SK-N-MC (cell line): ENCODE results near the gene TRAPPC2L.
"Not testable (repeated sequence)": the region's sequence is repeated elsewhere in the genome, so short reads cannot be mapped to it uniquely, and the experiment has no call there.

Experiments used
- DNase-seq: peaks from one replicate; pipeline ENCODE4 v3.0.0-alpha.2; 2011; ENCODE audit warnings: low read depth, low spot score
- H3K27ac ChIP-seq: fragments of 200-600 bp; sonication (generic); 2 replicates; pipeline ENCODE4 v1.5.1; 2016; ENCODE audit warnings: mixed run types
- H3K36me3 ChIP-seq: fragments of 200-600 bp; sonication (generic); 2 replicates; pipeline ENCODE4 v1.6.1; 2017; ENCODE audit warnings: antibody characterized with exemption, low read length, mixed read lengths; ENCODE audit not compliant: insufficient read depth
- H3K4me3 ChIP-seq: fragments of 200-600 bp; sonication (generic); 2 replicates; pipeline ENCODE4 v1.5.1; 2016
- H3K9ac ChIP-seq: fragments of 200-600 bp; sonication (generic); 2 replicates; pipeline ENCODE4 v1.8.0; 2017; ENCODE audit warnings: mixed run types, mixed read lengths; ENCODE audit not compliant: insufficient read length
- H3K9me3 ChIP-seq: fragments of 200-600 bp; sonication (generic); 2 replicates; pipeline ENCODE4 v1.6.1; 2017; ENCODE audit warnings: low read depth, mild to moderate bottlenecking, antibody characterized with exemption, low read length, moderate library complexity, mixed read lengths
- EZH2 ChIP-seq: fragments of 200-600 bp; sonication (generic); IDR thresholded peaks from one replicate; pipeline ENCODE4 v1.6.1; 2017; ENCODE audit warnings: antibody characterized with exemption
- FOXP2 ChIP-seq: optimal IDR thresholded peaks from 2 replicates; pipeline ENCODE3; 2011; ENCODE audit warnings: mild to moderate bottlenecking, moderate library complexity; ENCODE audit not compliant: insufficient read depth; ENCODE audit errors: extremely low read length, control extremely low read depth
- POLR2AphosphoS5 ChIP-seq: IDR thresholded peaks from 2 replicates; pipeline ENCODE4 v1.6.1; 2012; ENCODE audit warnings: mild to moderate bottlenecking, low read depth, low read length, borderline replicate concordance

The TRAPPC2L gene

GRCh38 chr16:88885693-88886280, 28.9 kb downstream of the TRAPPC2L start:
- Histone ChIP-seq H3K4me3 (no peak overlapping the region), H3K27ac (no peak overlapping the region), H3K9me3 (no peaks in the 10 kb centered on the region), H3K9ac (no peak overlapping the region), H3K36me3 (no peaks in the 10 kb centered on the region)
- TF ChIP-seq EZH2 (no peak), POLR2AphosphoS5 (no peak), FOXP2 (no peak)
- DNase-seq = no peak

DNA sequence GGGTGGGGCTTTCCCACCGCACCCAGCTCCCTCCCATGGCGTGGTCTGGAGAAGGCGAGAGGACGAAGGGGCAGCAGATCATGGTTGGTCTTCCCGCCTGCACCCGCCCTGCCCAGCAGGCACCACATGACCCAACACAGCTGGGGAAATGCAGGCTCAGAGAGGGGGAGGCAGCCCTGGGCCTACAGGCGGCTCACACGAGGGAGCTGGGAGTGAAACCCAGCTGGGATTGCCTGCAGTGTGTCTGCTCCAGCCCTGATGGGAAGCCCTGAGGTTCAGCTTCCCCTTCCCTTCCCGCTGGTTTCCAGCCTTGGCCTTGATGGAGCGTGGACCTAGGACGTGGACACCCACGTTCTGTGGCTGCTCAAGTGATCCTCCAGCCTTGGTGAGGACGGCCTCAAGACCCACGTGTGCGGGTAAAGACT, 29.5 kb downstream of the TRAPPC2L start:
- no peak overlapping the region for H3K27ac ChIP-seq
- no peaks in the 10 kb centered on the region for H3K36me3 ChIP-seq
- no peaks in the 10 kb centered on the region for H3K9me3 ChIP-seq
- H3K9ac ChIP-seq = no peak overlapping the region
- DNase-seq = no peak
- TF ChIP-seq EZH2 (no peak), POLR2AphosphoS5 (no peak), FOXP2 (no peak)
- H3K4me3 ChIP-seq = no peak overlapping the region

DNA sequence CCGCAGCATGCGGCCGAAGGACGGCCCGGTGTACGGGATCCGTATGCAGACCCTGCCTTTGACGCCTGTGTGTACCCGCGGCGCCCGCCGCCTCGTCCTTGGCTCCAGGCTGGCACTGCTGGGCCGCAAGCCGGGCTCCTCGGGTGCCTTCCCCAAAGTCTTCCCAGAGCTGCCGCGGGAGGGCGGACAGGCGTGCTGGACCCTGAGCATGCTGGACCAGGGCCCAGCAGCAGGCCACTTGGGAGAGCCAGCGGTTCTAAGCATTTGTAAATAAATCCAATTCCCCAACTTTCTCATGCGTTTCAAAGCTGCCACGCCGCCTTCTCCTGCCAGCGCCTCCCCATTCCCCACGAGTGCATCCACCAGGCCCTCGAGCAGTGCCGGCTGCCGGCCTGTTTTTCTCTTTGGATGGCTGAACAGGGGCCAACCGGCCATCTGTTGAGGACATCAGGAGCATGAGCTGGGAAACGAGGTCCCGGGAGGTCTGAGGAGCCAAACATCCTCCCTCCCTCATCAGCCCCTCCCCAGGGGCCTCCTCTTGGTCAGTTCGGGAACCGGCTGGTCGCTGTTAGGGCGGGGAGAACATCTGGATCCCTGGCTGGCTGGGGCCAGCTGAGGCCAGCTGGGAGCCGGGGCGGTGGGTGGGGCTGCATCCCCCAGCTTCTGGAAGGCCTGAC, 30.1 kb downstream of the TRAPPC2L start:
- Histone ChIP-seq H3K27ac (no peak overlapping the region), H3K36me3 (no peaks in the 10 kb centered on the region), H3K4me3 (no peak overlapping the region), H3K9me3 (no peaks in the 10 kb centered on the region), H3K9ac (no peak overlapping the region)
- no peak for TF ChIP-seq POLR2AphosphoS5
- TF ChIP-seq EZH2 = no peak
- TF ChIP-seq FOXP2 = no peak
- no peak for DNase-seq

DNA sequence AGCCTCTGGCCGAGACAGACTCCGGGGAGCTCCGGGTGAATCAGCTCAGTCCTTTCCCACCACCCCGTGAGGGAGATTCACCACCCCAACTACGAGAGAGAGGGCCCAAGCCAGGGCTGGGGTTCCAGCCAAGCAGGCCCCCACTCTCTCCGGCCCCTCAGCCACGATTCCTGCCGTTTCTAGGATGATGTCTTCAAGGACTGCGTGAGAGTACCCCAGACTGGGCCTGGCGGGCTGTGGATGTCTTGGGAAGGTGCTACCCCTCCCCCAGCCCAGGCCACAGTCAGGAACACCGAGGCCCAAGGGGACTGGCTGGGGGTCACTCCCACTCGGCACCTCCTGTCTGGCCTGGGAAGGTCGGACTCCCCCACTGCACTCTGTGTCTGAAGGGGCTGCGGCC, 31.1 kb downstream of the TRAPPC2L start:
- Histone ChIP-seq H3K9ac (no peak overlapping the region), H3K27ac (no peak overlapping the region), H3K4me3 (no peak overlapping the region), H3K36me3 (no peaks in the 10 kb centered on the region), H3K9me3 (no peaks in the 10 kb centered on the region)
- TF ChIP-seq EZH2 (no peak), POLR2AphosphoS5 (no peak), FOXP2 (no peak)
- no peak for DNase-seq

DNA sequence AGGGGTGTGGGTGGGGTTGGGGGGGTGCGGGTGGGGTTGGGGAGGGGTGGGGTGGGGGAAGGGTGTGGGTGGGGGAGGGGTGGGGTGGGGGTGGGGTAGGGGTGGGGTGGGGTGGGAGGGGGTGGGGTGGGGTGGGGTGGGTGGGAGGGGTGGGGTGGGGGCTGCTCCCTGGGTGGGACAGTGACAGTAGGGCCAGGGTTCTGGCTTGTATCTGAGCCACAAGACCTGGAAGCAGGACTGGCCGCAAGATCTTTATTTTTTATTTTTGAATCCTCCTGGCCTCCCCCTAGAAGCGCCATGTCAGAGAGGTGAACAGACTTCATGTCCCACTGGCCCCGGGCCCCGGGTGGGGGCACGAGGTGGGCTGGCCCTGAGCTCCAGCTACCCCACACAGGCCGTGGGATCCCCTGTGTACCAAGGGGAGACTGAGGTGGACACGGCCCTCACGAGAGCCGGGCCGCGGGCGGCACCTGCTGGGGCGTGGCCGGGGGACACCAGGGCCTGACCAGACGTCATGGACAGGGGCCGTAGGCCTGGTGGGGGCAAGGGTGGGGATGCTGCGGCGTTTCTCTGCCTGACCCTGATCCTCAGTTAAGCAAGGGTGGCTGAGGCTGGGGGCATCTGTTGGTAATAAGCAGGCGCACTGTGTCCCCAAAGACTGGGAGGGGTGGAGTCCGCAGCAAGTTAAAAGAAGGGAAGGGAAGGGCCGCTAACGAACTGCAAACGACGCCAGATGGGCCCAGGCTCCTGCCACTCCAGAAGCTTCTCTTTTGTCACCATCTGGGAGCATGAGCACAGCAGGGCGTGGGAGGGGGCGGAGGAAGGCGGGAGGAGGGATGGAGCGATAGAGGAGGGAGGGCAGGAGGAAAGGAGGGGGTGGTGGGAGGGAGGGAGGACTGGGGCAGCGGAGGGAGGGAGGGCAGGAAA, 31.8 kb downstream of the TRAPPC2L start:
- no peaks in the 10 kb centered on the region for H3K9me3 ChIP-seq
- DNase-seq = no peak
- no peak for TF ChIP-seq FOXP2
- TF ChIP-seq EZH2 = no peak
- no peak for TF ChIP-seq POLR2AphosphoS5
- no peaks in the 10 kb centered on the region for H3K36me3 ChIP-seq
- no peak overlapping the region for H3K4me3 ChIP-seq
- no peak overlapping the region for H3K27ac ChIP-seq
- no peak overlapping the region for H3K9ac ChIP-seq

- not testable (repeated sequence) for H3K36me3 ChIP-seq, DNase-seq
These were observed 32.9 kb downstream of the TRAPPC2L start for GRCh38 chr16:88889702-88890352.

DNA sequence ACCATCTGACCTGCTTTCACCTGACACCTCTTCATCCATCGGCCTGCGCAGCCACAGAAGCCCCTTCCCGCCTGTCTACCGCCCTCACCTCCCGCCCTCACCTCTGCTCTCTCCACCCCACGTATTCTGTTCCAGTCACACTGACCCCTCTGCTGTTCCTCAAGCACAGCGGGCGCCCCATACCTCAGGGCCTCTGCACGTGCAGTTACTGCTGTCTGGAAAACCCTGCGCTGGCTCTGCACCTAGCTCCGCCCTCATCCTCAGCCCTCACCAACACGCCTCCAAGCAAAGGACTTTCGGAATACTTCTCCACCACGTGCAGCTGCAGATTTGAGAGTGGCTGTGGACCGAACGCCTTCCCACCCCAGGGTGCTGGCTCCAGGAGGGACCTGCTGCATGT, 34.2 kb downstream of the TRAPPC2L start:
- no peak for DNase-seq
- no peak overlapping the region for H3K9ac ChIP-seq
- no peaks in the 10 kb centered on the region for H3K36me3 ChIP-seq
- no peak overlapping the region for H3K4me3 ChIP-seq
- TF ChIP-seq POLR2AphosphoS5 = no peak
- no peak for TF ChIP-seq FOXP2
- no peak for TF ChIP-seq EZH2
- no peak overlapping the region for H3K27ac ChIP-seq
- no peaks in the 10 kb centered on the region for H3K9me3 ChIP-seq

More at GRCh38 chr16:88889702-88890352, 32.9 kb downstream of the TRAPPC2L start:
- not testable (repeated sequence) for H3K9me3 ChIP-seq, H3K9ac ChIP-seq, H3K27ac ChIP-seq, H3K4me3 ChIP-seq

DNA sequence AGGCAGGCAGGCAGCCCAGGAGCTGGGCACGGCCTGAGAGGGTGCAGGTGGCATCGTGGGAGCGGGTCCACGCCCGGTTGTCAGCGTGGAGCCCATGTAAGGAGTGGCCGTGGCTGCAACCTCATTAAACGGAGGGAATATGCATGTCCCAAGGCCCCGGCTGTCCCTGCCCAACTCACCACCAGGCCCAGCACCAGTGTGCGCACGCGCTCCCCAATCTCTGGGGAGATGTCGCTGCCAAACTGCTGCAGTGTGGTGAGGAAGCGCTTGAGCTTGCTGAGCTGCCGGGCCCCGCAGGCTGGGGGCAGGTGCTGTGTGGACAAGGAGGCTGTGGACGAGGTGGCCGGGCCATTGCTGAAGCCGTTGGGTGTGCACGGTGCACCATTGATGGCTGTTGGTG, 35.1 kb downstream of the TRAPPC2L start:
- Histone ChIP-seq H3K4me3 (no peak overlapping the region), H3K27ac (no peak overlapping the region), H3K9me3 (no peaks in the 10 kb centered on the region), H3K36me3 (no peaks in the 10 kb centered on the region), H3K9ac (no peak overlapping the region)
- no peak for DNase-seq
- no peak for TF ChIP-seq EZH2
- TF ChIP-seq POLR2AphosphoS5 = no peak
- TF ChIP-seq FOXP2 = no peak
